Activated CD4-positive, CD25-positive, alpha-beta regulatory T cell treated with anti-CD3 and anti-CD28 coated beads, Interleukin-2, amount 50 U/mL, for 24 hours (primary cell): ENCODE results near the gene MAD1L1.

Experiments used
- ATAC-seq, 2 donors: fragments of 150-1000 bp; cut with Tn5 transposase; one replicate each; pipeline ENCODE4 v1.10.0; 2021; ENCODE audit warnings: mild to moderate bottlenecking in 1 of 2, moderate library complexity in 1 of 2

MAD1L1 gene

GRCh38 chr7:1854866-1855724, 377.6 kb downstream of the MAD1L1 start:
- no peak for ATAC-seq

- ATAC-seq: no peak
These were observed 378.5 kb downstream of the MAD1L1 start for GRCh38 chr7:1853986-1854865.

GRCh38 chr7:1853431-1853985, 379.2 kb downstream of the MAD1L1 start:
- ATAC-seq: no peak

DNA sequence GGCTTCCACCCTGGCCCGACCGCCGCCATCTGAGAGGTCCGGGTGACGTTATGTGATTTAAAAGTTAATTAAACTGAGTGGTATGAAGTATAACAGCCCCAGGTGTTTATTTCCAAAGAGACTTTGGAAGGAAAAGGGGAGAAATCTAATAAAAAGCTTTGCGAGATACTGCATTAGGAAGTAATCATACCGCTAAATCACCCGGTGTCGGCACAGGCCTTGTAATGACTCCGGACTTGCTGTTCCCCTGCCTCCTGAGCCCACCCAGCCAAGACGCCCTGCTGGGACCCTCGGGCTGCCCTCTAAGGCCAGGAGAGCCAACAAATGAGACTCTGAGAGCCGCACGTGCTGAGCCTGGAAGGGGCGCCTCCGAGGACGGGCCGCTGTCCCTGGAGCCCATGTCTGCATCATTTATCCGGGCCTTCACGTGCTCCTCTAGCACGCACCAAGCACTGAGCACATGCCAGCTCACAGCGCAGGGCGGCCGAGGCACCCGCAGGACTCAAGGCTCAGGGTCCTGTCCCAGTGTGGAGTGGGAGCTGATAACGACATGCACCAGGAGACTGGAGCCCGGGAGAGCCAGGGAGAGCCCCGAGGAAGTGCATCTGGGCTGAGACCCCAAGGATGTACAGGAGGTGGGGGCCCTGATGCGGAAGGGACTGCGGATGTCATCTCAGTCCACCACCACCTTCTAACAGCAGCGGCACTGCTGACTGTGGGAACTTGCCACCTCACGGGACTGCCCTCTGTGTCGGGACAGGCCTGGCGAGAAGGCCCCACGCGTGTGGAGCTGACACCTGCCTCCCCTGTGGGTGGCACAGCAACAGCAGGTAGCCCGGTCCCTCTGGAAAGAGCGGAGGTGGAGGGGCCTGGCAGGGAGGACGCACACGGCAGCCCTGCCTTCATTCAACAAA, 380.0 kb downstream of the MAD1L1 start:
- ATAC-seq: no peak

DNA sequence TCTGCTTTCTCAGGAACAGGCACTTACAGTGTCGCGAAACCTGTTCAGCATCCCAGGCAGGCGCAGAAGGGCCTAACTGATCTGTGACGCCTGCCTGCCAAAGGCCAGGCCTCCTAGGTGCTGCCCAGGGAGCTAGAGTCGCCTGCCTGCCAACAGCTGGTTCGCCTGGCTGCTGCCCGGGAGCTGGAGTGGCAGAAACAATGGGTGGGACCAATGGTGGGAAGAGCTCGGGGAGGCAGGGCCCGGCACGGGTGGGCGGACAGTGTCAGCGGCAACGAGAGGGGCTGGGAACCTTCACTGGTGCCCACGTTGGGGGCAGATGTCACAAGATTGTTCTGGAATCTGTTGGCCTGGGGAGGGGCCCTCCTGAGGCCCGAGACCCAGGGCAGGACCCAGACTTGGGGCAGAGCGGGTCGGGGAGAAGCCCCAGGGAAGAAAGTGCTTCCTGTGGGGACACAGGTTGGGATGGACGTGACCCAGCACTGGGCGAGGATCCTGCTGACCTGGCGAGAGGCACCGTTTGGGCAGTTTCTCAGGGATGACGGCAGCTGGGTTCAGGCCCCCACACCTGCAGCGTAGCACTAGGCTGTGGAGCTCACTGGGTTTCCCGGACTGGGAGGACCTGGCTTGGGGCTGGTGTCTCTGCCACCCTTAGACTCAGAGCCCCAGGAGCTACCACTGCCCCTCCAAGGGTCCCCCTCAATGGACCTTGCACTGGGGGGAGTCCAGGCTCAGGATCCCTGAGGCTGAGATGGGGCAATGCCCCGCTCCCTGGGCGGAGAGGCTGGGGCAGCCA, 380.8 kb downstream of the MAD1L1 start:
- no peak for ATAC-seq

GRCh38 chr7:1850976-1851571, 381.7 kb downstream of the MAD1L1 start:
- ATAC-seq: no peak

DNA sequence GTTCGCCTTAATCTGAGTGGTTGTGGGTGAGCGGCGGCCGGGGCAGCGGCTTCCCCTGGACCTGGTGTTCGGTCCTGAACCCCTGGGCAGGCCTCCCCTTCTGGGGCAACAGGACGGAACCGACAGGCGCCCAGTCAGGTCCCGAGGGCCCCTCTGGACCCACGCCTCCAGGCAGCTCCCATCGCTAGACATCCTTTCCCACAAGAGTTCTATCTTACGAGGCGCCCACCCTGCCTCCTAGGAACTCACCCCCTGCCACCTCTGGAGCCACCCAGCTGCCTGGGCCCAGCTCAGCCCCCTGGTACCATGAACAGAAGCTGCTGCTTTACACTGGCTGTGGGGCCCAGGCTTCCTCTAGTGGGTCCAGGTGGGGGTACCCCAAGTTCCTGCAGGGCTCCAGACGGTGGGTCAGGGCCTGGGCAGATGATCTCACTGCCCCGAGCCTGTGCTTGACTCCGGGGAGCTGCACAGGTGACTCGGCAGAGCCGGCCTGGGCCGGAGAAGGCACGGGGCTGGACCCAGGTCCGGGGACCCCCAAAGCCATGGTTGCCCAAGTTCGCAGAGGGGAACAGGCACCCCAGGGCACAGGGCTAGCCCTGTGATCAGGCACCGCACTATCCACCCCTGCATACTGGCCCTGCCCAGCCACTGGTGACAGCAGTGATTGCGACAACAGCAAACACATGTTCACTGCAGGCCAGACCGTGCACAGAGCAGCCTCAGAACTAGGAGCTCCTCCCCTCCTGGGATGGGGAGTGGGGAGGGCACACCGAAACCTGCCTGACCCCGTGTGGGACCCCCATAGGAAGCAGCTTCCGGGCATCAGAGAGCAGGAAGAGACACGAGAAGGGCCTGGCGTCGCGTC, 382.4 kb downstream of the MAD1L1 start:
- no peak for ATAC-seq

GRCh38 chr7:1849351-1850041, 383.2 kb downstream of the MAD1L1 start:
- no peak for ATAC-seq

DNA sequence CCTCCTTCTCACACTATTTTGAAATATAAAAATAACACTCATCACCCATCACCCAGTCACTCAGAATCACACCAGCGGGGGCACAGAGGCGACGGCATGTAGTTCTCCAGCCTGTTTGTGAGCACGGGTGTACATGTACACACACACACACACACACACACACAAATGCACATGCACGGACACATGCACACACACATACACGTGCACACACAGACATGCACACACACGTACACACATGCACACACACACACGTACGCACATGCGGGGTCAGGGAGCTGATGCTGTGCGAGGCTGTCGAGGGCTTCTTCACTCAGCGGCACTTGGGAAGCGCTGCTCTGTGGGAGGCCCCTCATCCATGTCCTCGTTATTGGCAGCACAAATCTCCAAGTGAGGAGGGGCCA, 383.8 kb downstream of the MAD1L1 start:
- no peak for ATAC-seq

- ATAC-seq: no peak
These were observed 384.6 kb downstream of the MAD1L1 start for GRCh38 chr7:1848013-1848640.

DNA sequence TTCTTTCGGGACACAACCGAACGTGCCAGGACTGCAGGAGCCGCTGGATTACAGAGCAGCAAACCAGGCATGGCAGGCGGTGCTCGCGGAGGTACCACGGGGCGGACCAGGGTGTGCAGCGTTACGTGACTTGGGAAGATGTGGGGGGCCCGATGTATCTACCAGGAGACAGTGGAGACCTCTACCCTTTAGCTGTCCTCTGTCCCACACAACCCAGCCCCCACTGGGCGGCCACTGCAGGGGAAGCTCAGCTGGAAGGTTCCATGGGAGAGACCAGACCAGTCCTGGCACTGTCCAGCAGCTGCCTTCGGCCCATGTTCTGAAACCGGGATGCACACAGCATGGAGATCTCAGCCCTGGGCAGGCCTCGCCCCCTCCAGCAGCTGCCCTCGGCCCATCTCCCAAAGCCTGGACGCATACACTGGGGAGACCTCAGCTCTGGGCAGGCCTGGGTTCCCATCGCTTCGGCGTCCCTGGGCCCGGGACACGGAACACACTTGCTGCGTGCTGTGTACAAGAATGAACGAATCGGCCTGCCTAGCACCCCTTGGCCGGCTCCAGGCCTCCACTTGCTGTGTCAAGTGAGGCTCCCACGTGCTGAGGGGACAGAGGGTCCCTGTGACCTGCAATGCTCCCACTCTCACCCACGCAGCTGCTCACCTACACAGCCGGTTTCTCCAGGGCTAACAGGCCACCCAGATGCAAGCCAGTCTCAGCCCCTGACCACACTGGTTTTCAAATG, 385.3 kb downstream of the MAD1L1 start:
- no peak for ATAC-seq

GRCh38 chr7:1846331-1847065, 386.2 kb downstream of the MAD1L1 start:
- ATAC-seq: no peak

GRCh38 chr7:1845536-1846311, 387.0 kb downstream of the MAD1L1 start:
- ATAC-seq: no peak

DNA sequence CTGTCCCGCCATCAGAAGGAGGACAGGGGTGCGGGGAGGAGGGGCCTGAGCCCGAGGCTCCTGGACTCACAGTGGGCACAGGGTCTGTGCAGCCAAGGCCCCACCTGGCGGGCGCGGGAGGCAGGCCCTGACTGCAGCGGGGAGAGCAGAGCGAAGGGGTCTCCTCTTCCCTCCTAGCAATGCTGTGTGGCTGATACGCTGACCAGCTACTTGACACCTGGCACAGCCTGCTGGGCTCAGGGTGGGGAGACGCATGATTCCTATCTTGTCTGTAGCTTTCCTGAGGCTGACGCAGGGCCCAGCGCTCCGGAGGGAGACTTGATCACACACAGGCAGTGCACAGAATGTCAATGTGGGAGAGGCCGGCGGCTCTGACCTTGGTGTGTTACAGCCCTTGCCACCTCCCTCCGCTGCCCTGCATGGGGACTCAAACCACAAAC, 387.8 kb downstream of the MAD1L1 start:
- no peak for ATAC-seq

GRCh38 chr7:1844336-1844950, 388.3 kb downstream of the MAD1L1 start:
- ATAC-seq: no peak

- no peak for ATAC-seq
These were observed 388.8 kb downstream of the MAD1L1 start for GRCh38 chr7:1843921-1844335.
